IMR-90 (cell line): ENCODE results near the gene ZBTB8OS. TPM values are rescaled to one million over a fixed set of nuclear protein-coding genes. Genes with fewer than 3 reads are reported as not detected.

Source experiments
- ATAC-seq: fragments of 200-7000 bp; cut with Tn5 transposase; 2 replicates; pipeline ENCODE4 v1.9.1; 2020; ENCODE audit warnings: low read depth, mild to moderate bottlenecking, moderate library complexity
- BruUV-seq: library from RNA; stranded (reverse); fragments of 400-500 nt; replicated peaks from 2 replicates; lab custom pipeline; 2021; lab: Mats Ljungman, UMichigan
- CTCF ChIA-PET: fragments of 300-600 bp; formaldehyde crosslinking; extraction: SDS; loops from one replicate; lab custom pipeline; 2021; ENCODE audit warnings: antibody characterized with exemption; lab: Yijun Ruan, JAX
- POLR2A ChIA-PET: fragments of 300-600 bp; sonication (Branson Sonifier 250); formaldehyde crosslinking; loops from one replicate; lab custom pipeline; 2022; ENCODE audit warnings: antibody characterized with exemption; ENCODE audit not compliant: unreplicated experiment; lab: Charles Lee
- DNase-seq: peaks from one replicate; pipeline ENCODE4 v3.0.0; 2013
- H2AFZ ChIP-seq: replicated peaks from 2 replicates; pipeline ENCODE3; 2013; ENCODE audit warnings: low read length, mild to moderate bottlenecking; ENCODE audit not compliant: poor library complexity
- H2AK5ac ChIP-seq: 2 replicates; pipeline ENCODE4 v1.6.1; 2013; ENCODE audit warnings: low read depth, low read length, inconsistent platforms
- H2AK9ac ChIP-seq: replicated peaks from 2 replicates; pipeline ENCODE3; 2013; ENCODE audit warnings: mild to moderate bottlenecking, low read depth, low read length, moderate library complexity; ENCODE audit not compliant: poor library complexity
- H2BK120ac ChIP-seq: 2 replicates; pipeline ENCODE4 v1.6.1; 2013; ENCODE audit warnings: low read depth, low read length, inconsistent platforms
- H2BK15ac ChIP-seq: 3 replicates; pipeline ENCODE4 v1.6.1; 2013; ENCODE audit warnings: low read depth, low read length, inconsistent platforms
- H2BK20ac ChIP-seq: 2 replicates; pipeline ENCODE4 v1.6.1; 2013; ENCODE audit warnings: low read depth, mild to moderate bottlenecking, inconsistent platforms, low read length, moderate library complexity
- H2BK5ac ChIP-seq: 2 replicates; pipeline ENCODE4 v1.6.1; 2013; ENCODE audit warnings: mild to moderate bottlenecking, low read depth, low read length, inconsistent platforms; ENCODE audit not compliant: poor library complexity, severe bottlenecking
- H3K14ac ChIP-seq: replicated peaks from 2 replicates; pipeline ENCODE4 v1.6.1; 2013; ENCODE audit warnings: low read depth, low read length, inconsistent platforms
- H3K18ac ChIP-seq: 2 replicates; pipeline ENCODE4 v1.6.1; 2013; ENCODE audit warnings: low read depth, low read length, control low read depth
- H3K23ac ChIP-seq: 2 replicates; pipeline ENCODE4 v1.6.1; 2013; ENCODE audit warnings: low read depth, low read length, inconsistent platforms
- H3K27ac ChIP-seq: 2 replicates; pipeline ENCODE4 v1.5.1; 2013; ENCODE audit warnings: mild to moderate bottlenecking, control low read depth, low read length; ENCODE audit not compliant: insufficient read depth
- H3K27me3 ChIP-seq: 2 replicates; pipeline ENCODE4 v1.6.1; 2013; ENCODE audit warnings: low read length; ENCODE audit not compliant: control insufficient read depth, insufficient read depth
- H3K36me3 ChIP-seq: 2 replicates; pipeline ENCODE4 v1.6.1; 2013; ENCODE audit warnings: low read length, mixed read lengths; ENCODE audit not compliant: control insufficient read depth, insufficient read depth
- H3K4ac ChIP-seq: 2 replicates; pipeline ENCODE4 v1.6.1; 2013; ENCODE audit warnings: low read depth, low read length, inconsistent platforms
- H3K4me1 ChIP-seq: 2 replicates; pipeline ENCODE4 v1.6.1; 2013; ENCODE audit warnings: low read length, mixed read lengths; ENCODE audit not compliant: control insufficient read depth, insufficient read depth
- H3K4me2 ChIP-seq: 2 replicates; pipeline ENCODE4 v1.6.1; 2013; ENCODE audit warnings: low read depth, mild to moderate bottlenecking, control low read depth, low read length, moderate library complexity
- H3K4me3 ChIP-seq: 2 replicates; pipeline ENCODE4 v1.5.1; 2013; ENCODE audit warnings: low read depth, mild to moderate bottlenecking, control low read depth, low read length, moderate library complexity; ENCODE audit not compliant: insufficient read depth
- H3K56ac ChIP-seq: 2 replicates; pipeline ENCODE4 v1.6.1; 2013; ENCODE audit warnings: low read length, inconsistent platforms; ENCODE audit not compliant: insufficient read depth; ENCODE audit errors: extremely low read depth
- H3K79me1 ChIP-seq, 2 experiments: 2 replicates each; pipeline ENCODE4 v1.6.1; 2013; ENCODE audit warnings: low read length in 2 of 2, inconsistent platforms in 1 of 2, low read depth in 1 of 2
- H3K9ac ChIP-seq: 2 replicates; pipeline ENCODE4 v1.6.1; 2013; ENCODE audit warnings: low read depth, low read length, control low read depth
- H3K9me1 ChIP-seq: 2 replicates; pipeline ENCODE4 v1.6.1; 2013; ENCODE audit warnings: low read length, inconsistent platforms; ENCODE audit not compliant: insufficient read depth
- H3K9me3 ChIP-seq: 2 replicates; pipeline ENCODE4 v1.6.1; 2013; ENCODE audit warnings: low read length; ENCODE audit not compliant: control insufficient read depth, insufficient read depth
- H4K20me1 ChIP-seq: 2 replicates; pipeline ENCODE4 v1.6.1; 2013; ENCODE audit warnings: low read length, inconsistent platforms; ENCODE audit not compliant: insufficient read depth
- H4K5ac ChIP-seq: 2 replicates; pipeline ENCODE4 v1.6.1; 2013; ENCODE audit warnings: mild to moderate bottlenecking, low read depth, low read length, control low read depth
- H4K8ac ChIP-seq, 2 experiments: 2 replicates each; pipeline ENCODE4 v1.6.1; 2013; ENCODE audit warnings: low read depth in 2 of 2, low read length in 2 of 2, control low read depth in 1 of 2, inconsistent platforms in 1 of 2
- H4K91ac ChIP-seq: 2 replicates; pipeline ENCODE4 v1.6.1; 2013; ENCODE audit warnings: low read depth, low read length, inconsistent platforms; ENCODE audit not compliant: insufficient read depth
- CEBPB ChIP-seq: IDR thresholded peaks from 2 replicates; pipeline ENCODE4 v1.6.1; 2012; ENCODE audit warnings: low read depth, low read length, improper control_type of control experiment
- ELK1 ChIP-seq: fragments of 150-350 bp; IDR thresholded peaks from 2 replicates; pipeline ENCODE4 v1.6.1; 2016; ENCODE audit warnings: low read depth, mild to moderate bottlenecking, low read length, moderate library complexity, borderline replicate concordance
- MAZ ChIP-seq: IDR thresholded peaks from 2 replicates; pipeline ENCODE4 v1.6.1; 2012; ENCODE audit warnings: low read depth, mild to moderate bottlenecking, low read length, improper control_type of control experiment, moderate library complexity, borderline replicate concordance
- MXI1 ChIP-seq: IDR thresholded peaks from 2 replicates; pipeline ENCODE4 v1.6.1; 2012; ENCODE audit warnings: low read depth, mild to moderate bottlenecking, low read length, moderate library complexity, borderline replicate concordance
- POLR2A ChIP-seq: IDR thresholded peaks from 2 replicates; pipeline ENCODE4 v1.6.1; 2012; ENCODE audit warnings: mild to moderate bottlenecking, low read depth, low read length
- RAD21 ChIP-seq: IDR thresholded peaks from 2 replicates; pipeline ENCODE4 v1.6.1; 2012; ENCODE audit warnings: low read length, improper control_type of control experiment
- USF2 ChIP-seq: fragments of 150-350 bp; IDR thresholded peaks from 2 replicates; pipeline ENCODE4 v1.6.1; 2017; ENCODE audit warnings: mild to moderate bottlenecking, antibody characterized with exemption, low read length, low read depth
- WGBS, 2 experiments: methylation state at CpG; one replicate each; pipeline versions ENCODE4 v1.1.5 to v1.1.7; 2013; ENCODE audit warnings: missing lambda C conversion rate in 2 of 2; ENCODE audit not compliant: insufficient read length in 1 of 2; ENCODE audit errors: extremely low coverage in 2 of 2; 5-methylcytosine and 5-hydroxymethylcytosine counted together
- dilution Hi-C: fragments of 300-500 bp; cut with HindIII; formaldehyde crosslinking; loops from one replicate; pipeline ENCODE4 v1.14.3; 2018; ENCODE audit warnings: low sequenced_read_pairs; ENCODE audit not compliant: unreplicated experiment
- in situ Hi-C: fragments of 300-500 bp; cut with MboI; formaldehyde crosslinking; loops from 3 replicates; pipeline ENCODE4 v1.14.3; 2019; ENCODE audit warnings: low sequenced_read_pairs, inconsistent platforms, mixed read lengths
- intact Hi-C: fragments of 100-400 bp; cut with micrococcal nuclease; formaldehyde crosslinking; loops from 2 replicates; pipeline ENCODE4 v1.10.0; 2022
- polyA plus RNA-seq, 3 experiments: library from polyadenylated mRNA; depleted of rRNA; stranded (reverse); fragments of >200 nt; gene quantifications; 2 replicates each; pipeline ENCODE4 v1.2.3, GENCODE V29; 2012; ENCODE audit warnings: low replicate concordance in 1 of 3
- total RNA-seq: library from RNA; depleted of rRNA; stranded (reverse); fragments of >200 nt; gene quantifications from 2 replicates; pipeline ENCODE4 v1.2.3, GENCODE V29; 2012

ZBTB8OS gene
- total and polyA plus RNA-seq, 2 of the 4 experiments (the other 2 are of a cell fraction), result 31.0 to 43.5 TPM

- ATAC-seq (peak; percentile 44; the same call in 1 of the 2 replicates), DNase-seq (peak; percentile 65)
- CTCF ChIA-PET, result interaction anchor here (0.7 to 0.9 kb wide), 2 partner anchors 92 to 117 kb away, joined by 3 to 5 read pairs; no protein-coding TSS in a partner anchor
- in situ Hi-C loops, result no loop called here
- Histone ChIP-seq H2AFZ (no peak overlapping the region), H4K5ac (no peak overlapping the region), H3K14ac (peak overlapping the region; percentile 27; the same call in 1 of the 2 replicates), H3K9me1 (peaks cover 15% of the 10 kb centered on the region), H3K9ac (no peak overlapping the region), H4K91ac (no peak overlapping the region), H3K36me3 (peaks cover 34% of the 10 kb centered on the region), H3K27me3 (no peaks in the 10 kb centered on the region), H2AK5ac (no peak overlapping the region), H3K9me3 (no peaks in the 10 kb centered on the region), H2AK9ac (peak overlapping the region; percentile 4), H4K8ac (0 out of 4 replicates have a peak overlapping the region, but pooled peaks of 1 of the 2 experiments have one; percentile 7), H3K27ac (no peak overlapping the region), H3K18ac (no peak overlapping the region), H2BK15ac (no peak overlapping the region), H2BK120ac (0 out of 2 replicates have a peak overlapping the region, but pooled peaks have one; percentile 3), H3K56ac (no peak overlapping the region), H4K20me1 (peaks cover 32% of the 10 kb centered on the region), H3K23ac (no peak overlapping the region), H3K4me2 (peak overlapping the region; percentile 0; the same call in 1 of the 2 replicates), H3K4me1 (peaks cover 14% of the 10 kb centered on the region), H3K79me1 (peaks cover 23 to 45% of the 10 kb centered on the region in 2 experiments), H2BK20ac (no peak overlapping the region), H3K4me3 (no peak overlapping the region), H2BK5ac (peak overlapping the region; percentile 9), H3K4ac (no peak overlapping the region; the same call in 1 of the 2 replicates)
- no TSS peak for BruUV-seq
- intact Hi-C loops, result no loop called here
- POLR2A ChIA-PET, result no interaction called here
- WGBS, 2 experiments, result 57% methylated on average over 12 of the region's 17 CpGs; no CpG with 5 or more reads in 1 of the 2 experiments
- TF ChIP-seq RAD21 (no peak), MAZ (no peak), USF2 (no peak), ELK1 (no peak), POLR2A (no peak), CEBPB (no peak), MXI1 (no peak)
- dilution Hi-C loops, result no loop called here
Observed at GRCh38 chr1:32695098-32695904, 45.0 kb upstream of the ZBTB8OS start.
